Neural progenitor cell (in vitro differentiated cells): ENCODE data around the gene MBD2.

Experiments used
- CTCF ChIP-seq: fragments of 200-600 bp; sonication (generic); IDR thresholded peaks from 2 replicates; pipeline ENCODE4 v1.5.1; 2017; ENCODE audit warnings: antibody characterized with exemption, mild to moderate bottlenecking
- EZH2 ChIP-seq: fragments of 200-600 bp; sonication (generic); IDR thresholded peaks from 2 replicates; pipeline ENCODE4 v1.6.1; 2017; ENCODE audit warnings: antibody characterized with exemption, mild to moderate bottlenecking, moderate library complexity
- EZH2phosphoT487 ChIP-seq: fragments of 200-600 bp; sonication (generic); IDR thresholded peaks from 2 replicates; pipeline ENCODE4 v1.6.1; 2017; ENCODE audit warnings: antibody characterized with exemption

GRCh38 chr18:54191352-54191751 is 33.1 kb downstream of the MBD2 start:
- no peak for TF ChIP-seq CTCF
- no peak for TF ChIP-seq EZH2
- TF ChIP-seq EZH2phosphoT487, result no peak
